ENCODE measurements around the gene ZBTB46.

DNA sequence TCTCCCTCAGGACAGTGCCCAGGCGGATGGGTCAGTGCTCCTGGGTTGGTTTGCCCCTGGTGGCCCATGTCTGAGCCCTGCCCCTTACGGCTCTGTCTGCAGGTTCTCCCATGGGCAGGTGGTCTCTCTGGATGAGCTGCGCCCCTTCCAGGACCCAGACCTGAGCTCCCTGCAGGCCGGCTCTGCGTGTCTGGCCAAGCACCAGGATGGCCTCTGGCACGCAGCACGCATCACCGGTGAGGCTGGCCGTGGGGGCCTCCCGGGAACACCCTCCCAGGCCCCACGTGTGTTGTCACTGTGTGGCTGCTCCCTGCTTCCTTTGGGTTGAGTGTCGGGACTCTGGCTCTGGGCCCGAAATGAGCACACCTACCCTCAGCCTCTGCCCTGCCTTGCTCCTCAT lies 97.9 kb downstream of the ZBTB46 start:
- no peak for TF ChIP-seq EZH2phosphoT487 (IDR thresholded peaks at IDR 0.05; ENCODE audit: borderline replicate concordance, low read depth, low read length)
- TF ChIP-seq, protein P1, sequence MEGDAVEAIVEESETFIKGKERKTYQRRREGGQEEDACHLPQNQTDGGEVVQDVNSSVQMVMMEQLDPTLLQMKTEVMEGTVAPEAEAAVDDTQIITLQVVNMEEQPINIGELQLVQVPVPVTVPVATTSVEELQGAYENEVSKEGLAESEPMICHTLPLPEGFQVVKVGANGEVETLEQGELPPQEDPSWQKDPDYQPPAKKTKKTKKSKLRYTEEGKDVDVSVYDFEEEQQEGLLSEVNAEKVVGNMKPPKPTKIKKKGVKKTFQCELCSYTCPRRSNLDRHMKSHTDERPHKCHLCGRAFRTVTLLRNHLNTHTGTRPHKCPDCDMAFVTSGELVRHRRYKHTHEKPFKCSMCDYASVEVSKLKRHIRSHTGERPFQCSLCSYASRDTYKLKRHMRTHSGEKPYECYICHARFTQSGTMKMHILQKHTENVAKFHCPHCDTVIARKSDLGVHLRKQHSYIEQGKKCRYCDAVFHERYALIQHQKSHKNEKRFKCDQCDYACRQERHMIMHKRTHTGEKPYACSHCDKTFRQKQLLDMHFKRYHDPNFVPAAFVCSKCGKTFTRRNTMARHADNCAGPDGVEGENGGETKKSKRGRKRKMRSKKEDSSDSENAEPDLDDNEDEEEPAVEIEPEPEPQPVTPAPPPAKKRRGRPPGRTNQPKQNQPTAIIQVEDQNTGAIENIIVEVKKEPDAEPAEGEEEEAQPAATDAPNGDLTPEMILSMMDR (conservative IDR thresholded peaks at IDR 0.05; ENCODE audit: low read length): no peak

Data from OCI-LY7 (cell line).